Activated T-cell treated with anti-CD3 and anti-CD28 coated beads for 4 hours (primary cell): ENCODE results near the gene RIC1.
"Not testable (repeated sequence)": the region's sequence is repeated elsewhere in the genome, so short reads cannot be mapped to it uniquely, and the experiment has no call there.

Experiments used
- DNase-seq: peaks from one replicate; pipeline ENCODE4 v3.0.0-alpha.2; 2020

RIC1 gene

GRCh38 chr9:5796298-5796697 is 167.4 kb downstream of the RIC1 start:
- DNase-seq = no peak

- no peak for DNase-seq
These were observed 169.7 kb downstream of the RIC1 start for GRCh38 chr9:5798581-5798980.

DNA sequence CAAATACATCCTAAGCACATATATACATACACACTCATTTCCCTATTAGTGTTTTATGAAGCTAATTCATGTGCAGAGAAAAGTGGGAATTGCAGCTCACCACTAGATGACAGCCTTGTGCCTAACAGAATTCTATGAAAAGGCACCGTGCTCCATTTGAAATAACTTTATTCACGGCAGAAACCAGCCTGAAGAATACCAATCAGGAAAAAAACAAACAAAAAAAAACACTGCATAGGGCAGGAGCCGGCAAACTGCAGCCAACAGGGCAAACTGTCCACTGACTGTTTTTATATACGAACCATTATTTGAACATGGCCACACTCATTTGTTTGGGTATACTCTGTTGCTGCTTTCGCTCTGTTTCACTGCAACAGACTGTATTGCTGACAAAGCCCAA is 170.4 kb downstream of the RIC1 start:
- DNase-seq = no peak

- not testable (repeated sequence) for DNase-seq
These were observed 171.5 kb downstream of the RIC1 start for GRCh38 chr9:5800378-5800777.

DNA sequence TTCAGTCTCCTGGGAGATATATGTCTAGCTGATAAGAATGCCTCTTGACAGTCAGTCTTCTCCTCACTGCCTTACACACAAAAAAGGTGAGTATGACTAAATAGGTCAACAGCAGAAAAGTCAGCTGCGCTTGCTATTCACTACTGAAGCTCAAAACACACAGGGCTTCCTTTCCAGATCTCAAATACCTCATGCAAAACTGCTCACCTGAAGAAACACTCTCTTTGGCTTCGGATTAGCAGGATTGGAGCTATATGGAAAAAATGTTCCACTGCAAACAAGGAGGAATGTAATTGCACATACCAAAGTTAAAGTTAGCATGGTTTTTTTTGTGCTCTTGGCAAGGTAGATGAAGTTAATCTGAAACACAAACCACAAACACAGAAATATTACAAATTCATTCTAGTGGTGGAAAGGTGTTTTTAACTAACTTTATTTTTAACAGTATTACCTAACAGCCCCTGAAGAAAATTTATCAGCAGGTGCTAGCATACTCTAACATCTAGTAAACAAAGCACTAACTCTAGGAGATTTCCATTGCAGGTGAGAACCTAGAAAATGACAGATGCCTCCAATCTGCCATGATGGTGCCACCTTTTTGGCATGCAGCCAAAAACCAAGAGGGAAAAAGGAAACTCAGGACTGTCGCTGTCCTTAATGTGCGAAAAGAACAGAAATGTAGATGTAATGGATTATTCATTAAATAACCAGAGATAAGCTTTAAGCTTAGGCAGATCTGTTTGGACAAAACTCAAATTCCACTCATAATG is 172.2 kb downstream of the RIC1 start:
- DNase-seq = no peak

DNA sequence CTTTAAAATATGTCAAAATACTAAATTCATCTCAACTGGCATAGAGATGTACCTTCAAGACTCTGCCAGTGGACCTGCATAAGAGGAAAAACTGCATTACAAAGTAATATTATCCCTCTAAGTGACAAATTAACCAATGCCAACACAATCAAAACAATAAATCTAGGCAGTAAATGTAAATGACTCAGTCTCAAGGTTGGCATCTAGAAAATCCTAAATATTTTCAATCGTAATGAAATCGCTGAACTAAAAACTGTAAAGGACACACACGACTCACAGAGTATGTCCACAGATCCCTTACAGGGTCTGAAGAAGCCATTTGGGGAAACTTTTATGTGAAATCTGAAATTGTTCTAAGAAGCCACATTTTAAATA is 172.8 kb downstream of the RIC1 start:
- no peak for DNase-seq

GRCh38 chr9:5805478-5805877 is 176.6 kb downstream of the RIC1 start:
- no peak for DNase-seq

GRCh38 chr9:5811751-5812150 is 182.8 kb downstream of the RIC1 start:
- DNase-seq = no peak

GRCh38 chr9:5813824-5814223 is 184.9 kb downstream of the RIC1 start:
- DNase-seq = no peak

GRCh38 chr9:5815461-5815860 is 186.6 kb downstream of the RIC1 start:
- no peak for DNase-seq

DNA sequence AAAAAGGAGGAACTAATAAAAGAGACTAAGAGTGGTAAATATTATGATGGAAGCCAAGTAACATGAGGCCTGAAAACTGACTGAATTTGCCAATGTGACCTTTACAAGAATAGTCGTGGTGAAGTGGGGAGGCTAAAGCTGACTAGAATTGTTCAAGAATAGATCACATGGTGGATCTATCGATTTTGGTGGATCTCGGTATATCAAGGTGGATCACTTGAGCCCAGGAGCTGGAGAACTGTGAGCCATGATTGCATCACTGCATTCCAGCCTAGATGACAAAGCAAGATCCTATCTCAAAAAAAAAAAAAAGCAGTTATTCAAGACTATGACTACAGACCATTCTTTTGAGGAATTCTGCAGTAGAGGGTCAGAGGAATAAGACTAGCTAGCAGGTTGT is 189.0 kb downstream of the RIC1 start:
- DNase-seq = no peak

- no peak for DNase-seq
These were observed 189.7 kb downstream of the RIC1 start for GRCh38 chr9:5818424-5819142.

DNA sequence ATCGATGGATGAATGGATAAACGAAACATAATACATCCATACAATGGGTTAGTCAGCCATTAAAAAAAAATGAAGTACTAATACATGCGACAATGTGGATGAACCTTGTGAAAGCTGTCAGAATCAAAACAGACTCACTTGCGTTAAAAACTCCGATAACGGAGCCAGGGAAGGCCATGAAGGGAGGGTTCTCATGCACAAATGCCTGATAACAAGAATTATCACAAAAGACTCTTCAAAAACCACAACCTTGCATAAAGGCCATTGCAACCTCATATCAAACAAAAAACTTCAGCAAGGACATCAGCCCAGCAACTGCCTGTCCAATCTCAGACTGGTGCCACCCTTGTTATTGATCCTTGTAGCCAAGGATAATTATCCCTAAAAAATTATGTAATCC is 190.3 kb downstream of the RIC1 start:
- no peak for DNase-seq

DNA sequence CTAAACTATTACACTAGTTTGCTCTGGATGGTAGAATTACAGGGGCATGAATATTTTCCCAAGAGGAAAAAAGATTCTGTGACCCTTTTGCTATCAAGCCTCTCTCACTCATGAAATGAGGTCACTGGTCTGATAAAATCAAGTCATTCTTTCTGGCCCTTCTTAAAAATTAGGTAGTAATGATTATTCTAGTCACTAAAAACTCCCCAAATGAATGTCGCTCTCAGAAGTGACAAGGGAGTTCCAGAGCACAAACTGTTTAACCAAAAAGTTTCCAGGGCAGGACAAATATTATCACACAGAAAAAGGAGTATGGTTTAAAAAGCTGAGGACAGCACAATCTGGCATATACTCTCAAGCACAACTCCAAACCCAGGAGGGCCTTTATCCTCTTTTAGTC is 191.5 kb downstream of the RIC1 start:
- DNase-seq = no peak

DNA sequence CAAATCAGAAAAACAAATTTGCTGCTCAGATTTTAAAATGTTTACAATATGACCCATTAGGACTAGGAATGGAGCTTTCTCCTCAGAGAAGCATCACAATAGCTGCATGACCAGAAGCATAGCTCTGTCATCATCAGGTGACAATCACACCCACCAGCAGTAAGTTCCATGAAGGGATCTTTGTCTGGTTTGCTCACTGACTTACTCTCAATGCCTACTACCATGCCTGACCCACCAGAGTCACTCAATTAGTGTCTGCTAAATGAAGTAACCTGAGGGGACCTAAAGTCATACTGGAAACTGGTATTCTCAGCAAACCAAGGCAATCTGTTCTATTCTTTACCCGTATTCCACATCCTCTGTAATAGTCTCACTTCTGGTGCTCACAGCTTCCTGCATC is 196.3 kb downstream of the RIC1 start:
- DNase-seq = no peak
